Chondrocyte (in vitro differentiated cells): ENCODE data around the gene TERC. TPM values are rescaled to one million over a fixed set of nuclear protein-coding genes. Genes with fewer than 3 reads are reported as not detected.

Experiments
- DNase-seq: peaks from one replicate; pipeline ENCODE4 v3.0.0; 2021; ENCODE audit warnings: mixed read lengths, low spot score
- H3K27ac Mint-ChIP-seq: one replicate; pipeline ENCODE4 v1.8.0; 2021; ENCODE audit warnings: mild to moderate bottlenecking, moderate library complexity, mixed read lengths; ENCODE audit not compliant: unreplicated experiment
- H3K27me3 Mint-ChIP-seq: 2 replicates; pipeline ENCODE4 v1.8.0; 2021; ENCODE audit warnings: low read depth, mixed read lengths
- H3K36me3 Mint-ChIP-seq: 2 replicates; pipeline ENCODE4 v1.8.0; 2021; ENCODE audit warnings: low read depth, mixed read lengths
- H3K4me1 Mint-ChIP-seq: 2 replicates; pipeline ENCODE4 v1.8.0; 2021; ENCODE audit warnings: low read depth, mild to moderate bottlenecking, mixed read lengths
- H3K4me3 Mint-ChIP-seq: one replicate; pipeline ENCODE4 v1.8.0; 2021; ENCODE audit warnings: mild to moderate bottlenecking, moderate library complexity, mixed read lengths; ENCODE audit not compliant: unreplicated experiment
- H3K9me3 Mint-ChIP-seq: 2 replicates; pipeline ENCODE4 v1.8.0; 2021; ENCODE audit warnings: low read depth, mixed read lengths
- CTCF ChIP-seq: fragments of 200-600 bp; sonication (generic); IDR thresholded peaks from 2 replicates; pipeline ENCODE4 v1.5.0; 2021; ENCODE audit warnings: antibody characterized with exemption, mild to moderate bottlenecking, moderate library complexity
- total RNA-seq: library from RNA; stranded (reverse); gene quantifications from 3 replicates; pipeline ENCODE4 v1.2.1, GENCODE V29; 2021

TERC gene
- total RNA-seq, 1 donor from 2014 or later: 0.99 TPM

DNA sequence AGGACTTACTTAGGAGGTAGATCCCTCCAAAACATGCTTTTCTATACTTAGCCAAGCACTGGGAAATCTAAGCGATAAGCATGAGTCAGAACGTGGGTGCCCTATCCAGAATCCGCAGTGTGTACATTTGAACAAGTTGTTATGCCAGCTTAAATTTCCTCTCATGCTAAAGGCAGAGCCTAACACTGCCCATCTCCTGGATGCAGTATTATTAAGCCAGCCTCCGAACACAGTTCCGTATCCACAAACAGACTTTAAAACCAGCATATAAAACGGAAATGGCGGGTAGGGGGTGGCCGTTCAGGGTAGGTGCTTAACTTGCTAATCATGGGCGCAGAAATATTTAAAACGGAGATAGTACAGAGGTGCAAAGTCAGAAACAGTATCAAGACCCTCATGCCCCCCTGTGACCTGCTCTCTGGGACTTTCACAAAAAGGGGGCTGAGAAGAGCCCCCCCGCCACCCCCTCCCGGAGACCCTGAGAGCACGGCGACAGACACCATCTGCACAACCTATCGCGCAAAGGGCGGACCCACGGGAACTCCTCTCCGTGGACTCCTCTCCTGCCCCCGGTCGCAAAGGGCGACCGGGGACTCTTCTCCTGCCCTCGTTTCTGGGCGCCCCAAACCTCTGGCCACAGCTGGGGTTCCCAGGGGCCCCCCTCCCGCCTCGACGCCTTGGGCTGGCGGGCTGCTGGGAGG, 46.9 kb upstream of the TERC start:
- Mint-ChIP-seq H3K4me1 (peaks cover 22% of the 10 kb centered on the region), H3K27me3 (no peaks in the 10 kb centered on the region), H3K36me3 (peaks cover 4% of the 10 kb centered on the region), H3K4me3 (peak overlapping the region; percentile 80), H3K9me3 (peaks cover 11% of the 10 kb centered on the region), H3K27ac (peak overlapping the region; percentile 80)
- no peak for DNase-seq
- no peak for TF ChIP-seq CTCF

GRCh38 chr3:169809230-169809795, 44.5 kb upstream of the TERC start:
- Mint-ChIP-seq H3K27ac (no peak overlapping the region), H3K4me3 (no peak overlapping the region), H3K27me3 (no peaks in the 10 kb centered on the region), H3K36me3 (peaks cover 2% of the 10 kb centered on the region), H3K4me1 (peaks cover 22% of the 10 kb centered on the region), H3K9me3 (no peaks in the 10 kb centered on the region)
- no peak for TF ChIP-seq CTCF
- no peak for DNase-seq

DNA sequence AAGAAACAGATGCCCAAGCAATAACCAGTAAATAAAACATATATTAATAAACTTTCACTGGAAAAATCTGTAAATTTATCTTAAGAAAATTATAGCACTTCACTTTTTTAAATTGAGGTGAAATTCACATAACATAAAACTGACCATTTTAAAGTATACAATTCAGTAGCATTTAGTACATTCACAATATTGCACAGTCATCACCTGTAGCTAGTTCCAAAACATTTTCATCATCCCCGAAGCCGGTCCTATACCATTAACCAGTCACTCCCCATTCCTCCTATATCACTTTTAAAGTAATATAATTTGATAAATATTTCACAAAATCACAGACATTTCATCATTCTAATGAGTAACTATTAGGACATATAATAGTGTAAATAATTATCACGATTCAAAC, 39.8 kb upstream of the TERC start:
- TF ChIP-seq CTCF: no peak
- no peak overlapping the region for H3K27ac Mint-ChIP-seq
- no peak overlapping the region for H3K4me3 Mint-ChIP-seq
- peaks cover 3% of the 10 kb centered on the region for H3K36me3 Mint-ChIP-seq
- H3K9me3 Mint-ChIP-seq: no peaks in the 10 kb centered on the region
- DNase-seq: no peak
- H3K27me3 Mint-ChIP-seq: no peaks in the 10 kb centered on the region
- H3K4me1 Mint-ChIP-seq: no peaks in the 10 kb centered on the region

GRCh38 chr3:169792359-169792758, 27.5 kb upstream of the TERC start:
- no peak overlapping the region for H3K27ac Mint-ChIP-seq
- no peak for TF ChIP-seq CTCF
- DNase-seq: no peak
- no peaks in the 10 kb centered on the region for H3K9me3 Mint-ChIP-seq
- H3K4me1 Mint-ChIP-seq: no peaks in the 10 kb centered on the region
- H3K27me3 Mint-ChIP-seq: no peaks in the 10 kb centered on the region
- peaks cover 6% of the 10 kb centered on the region for H3K36me3 Mint-ChIP-seq
- H3K4me3 Mint-ChIP-seq: no peak overlapping the region

DNA sequence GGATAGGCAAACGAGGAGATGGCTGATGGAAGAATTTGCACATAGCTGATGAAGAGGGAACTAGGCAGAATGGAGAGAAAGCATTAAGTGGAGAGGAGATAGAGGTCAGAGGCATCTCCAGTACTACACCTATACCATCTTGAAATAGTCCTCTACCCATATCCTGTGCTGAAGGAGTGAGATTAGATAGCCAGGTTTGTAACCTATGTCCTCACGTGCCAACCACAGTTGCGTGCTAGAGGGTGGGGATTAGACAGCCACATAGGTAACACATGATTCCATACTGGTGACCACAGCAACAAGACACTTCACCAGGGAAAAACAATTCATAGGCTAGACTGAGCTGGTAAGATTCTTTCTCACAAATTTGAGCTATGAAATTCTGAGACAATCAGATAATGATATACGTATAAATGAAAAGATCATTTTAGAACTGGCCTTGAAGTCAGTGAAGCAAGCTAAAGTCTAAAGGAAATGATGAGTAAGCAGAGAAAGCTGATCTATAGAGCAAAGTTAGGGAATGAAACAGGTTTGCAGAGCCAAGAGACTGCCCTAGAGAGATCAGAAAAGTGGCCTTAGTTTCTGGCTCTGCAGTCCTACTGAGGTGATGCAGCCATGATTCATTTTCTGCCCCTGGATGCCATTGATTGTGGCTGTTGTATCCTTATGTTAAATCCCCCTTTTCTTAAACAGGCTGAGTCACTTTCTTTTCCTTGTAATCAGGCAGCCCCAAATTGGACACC, 26.0 kb upstream of the TERC start:
- Mint-ChIP-seq H3K36me3 (peaks cover 11% of the 10 kb centered on the region), H3K9me3 (no peaks in the 10 kb centered on the region), H3K27ac (no peak overlapping the region), H3K4me1 (no peaks in the 10 kb centered on the region), H3K27me3 (no peaks in the 10 kb centered on the region), H3K4me3 (no peak overlapping the region)
- no peak for DNase-seq
- TF ChIP-seq CTCF: no peak
